ENCODE measurements around the gene DLL3. TPM values are rescaled to one million over a fixed set of nuclear protein-coding genes. Genes with fewer than 3 reads are reported as not detected.

DLL3 gene
- polyA plus RNA-seq, 1 donor from 2014 or later, result 35.5 TPM

- H4K20me1 ChIP-seq (ENCODE audit: insufficient read depth), result no peaks in the 10 kb centered on the region
Measured at GRCh38 chr19:39463403-39463802, 35.3 kb upstream of the DLL3 start.

GRCh38 chr19:39465956-39466747 lies 32.6 kb upstream of the DLL3 start:
- no peaks in the 10 kb centered on the region for H3K27me3 ChIP-seq (ENCODE audit: insufficient read depth, low read depth, low read length)
- no peaks in the 10 kb centered on the region for H3K9me3 ChIP-seq (ENCODE audit: low read length)

More at GRCh38 chr19:39463403-39463802, 35.3 kb upstream of the DLL3 start:
- no peaks in the 10 kb centered on the region for H3K27me3 ChIP-seq (ENCODE audit: insufficient read depth, low read depth, low read length)
- H3K4me3 ChIP-seq (ENCODE audit: low read length), result no peak overlapping the region
- TF ChIP-seq, protein P1, sequence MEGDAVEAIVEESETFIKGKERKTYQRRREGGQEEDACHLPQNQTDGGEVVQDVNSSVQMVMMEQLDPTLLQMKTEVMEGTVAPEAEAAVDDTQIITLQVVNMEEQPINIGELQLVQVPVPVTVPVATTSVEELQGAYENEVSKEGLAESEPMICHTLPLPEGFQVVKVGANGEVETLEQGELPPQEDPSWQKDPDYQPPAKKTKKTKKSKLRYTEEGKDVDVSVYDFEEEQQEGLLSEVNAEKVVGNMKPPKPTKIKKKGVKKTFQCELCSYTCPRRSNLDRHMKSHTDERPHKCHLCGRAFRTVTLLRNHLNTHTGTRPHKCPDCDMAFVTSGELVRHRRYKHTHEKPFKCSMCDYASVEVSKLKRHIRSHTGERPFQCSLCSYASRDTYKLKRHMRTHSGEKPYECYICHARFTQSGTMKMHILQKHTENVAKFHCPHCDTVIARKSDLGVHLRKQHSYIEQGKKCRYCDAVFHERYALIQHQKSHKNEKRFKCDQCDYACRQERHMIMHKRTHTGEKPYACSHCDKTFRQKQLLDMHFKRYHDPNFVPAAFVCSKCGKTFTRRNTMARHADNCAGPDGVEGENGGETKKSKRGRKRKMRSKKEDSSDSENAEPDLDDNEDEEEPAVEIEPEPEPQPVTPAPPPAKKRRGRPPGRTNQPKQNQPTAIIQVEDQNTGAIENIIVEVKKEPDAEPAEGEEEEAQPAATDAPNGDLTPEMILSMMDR (IDR thresholded peaks at IDR 0.05; ENCODE audit: poor library complexity, severe bottlenecking), result no peak
- no peak for TF ChIP-seq TAF1 (IDR thresholded peaks at IDR 0.05; ENCODE audit: low read depth)
- TF ChIP-seq, protein P2, sequence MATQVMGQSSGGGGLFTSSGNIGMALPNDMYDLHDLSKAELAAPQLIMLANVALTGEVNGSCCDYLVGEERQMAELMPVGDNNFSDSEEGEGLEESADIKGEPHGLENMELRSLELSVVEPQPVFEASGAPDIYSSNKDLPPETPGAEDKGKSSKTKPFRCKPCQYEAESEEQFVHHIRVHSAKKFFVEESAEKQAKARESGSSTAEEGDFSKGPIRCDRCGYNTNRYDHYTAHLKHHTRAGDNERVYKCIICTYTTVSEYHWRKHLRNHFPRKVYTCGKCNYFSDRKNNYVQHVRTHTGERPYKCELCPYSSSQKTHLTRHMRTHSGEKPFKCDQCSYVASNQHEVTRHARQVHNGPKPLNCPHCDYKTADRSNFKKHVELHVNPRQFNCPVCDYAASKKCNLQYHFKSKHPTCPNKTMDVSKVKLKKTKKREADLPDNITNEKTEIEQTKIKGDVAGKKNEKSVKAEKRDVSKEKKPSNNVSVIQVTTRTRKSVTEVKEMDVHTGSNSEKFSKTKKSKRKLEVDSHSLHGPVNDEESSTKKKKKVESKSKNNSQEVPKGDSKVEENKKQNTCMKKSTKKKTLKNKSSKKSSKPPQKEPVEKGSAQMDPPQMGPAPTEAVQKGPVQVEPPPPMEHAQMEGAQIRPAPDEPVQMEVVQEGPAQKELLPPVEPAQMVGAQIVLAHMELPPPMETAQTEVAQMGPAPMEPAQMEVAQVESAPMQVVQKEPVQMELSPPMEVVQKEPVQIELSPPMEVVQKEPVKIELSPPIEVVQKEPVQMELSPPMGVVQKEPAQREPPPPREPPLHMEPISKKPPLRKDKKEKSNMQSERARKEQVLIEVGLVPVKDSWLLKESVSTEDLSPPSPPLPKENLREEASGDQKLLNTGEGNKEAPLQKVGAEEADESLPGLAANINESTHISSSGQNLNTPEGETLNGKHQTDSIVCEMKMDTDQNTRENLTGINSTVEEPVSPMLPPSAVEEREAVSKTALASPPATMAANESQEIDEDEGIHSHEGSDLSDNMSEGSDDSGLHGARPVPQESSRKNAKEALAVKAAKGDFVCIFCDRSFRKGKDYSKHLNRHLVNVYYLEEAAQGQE (IDR thresholded peaks at IDR 0.05; ENCODE audit: borderline replicate concordance), result no peak
- TF ChIP-seq SMC3 (conservative IDR thresholded peaks at IDR 0.05; ENCODE audit: poor library complexity), result no peak
- H3K9me3 ChIP-seq (ENCODE audit: low read length), result no peaks in the 10 kb centered on the region
- H3K9ac ChIP-seq (ENCODE audit: low read length), result no peak overlapping the region
- H3F3A ChIP-seq (ENCODE audit: insufficient read depth, low read length, poor library complexity, severe bottlenecking), result no peaks in the 10 kb centered on the region
- H3K79me2 ChIP-seq (replicated peaks; ENCODE audit: insufficient read depth, low read length), result no peaks in the 10 kb centered on the region
- H3K27ac ChIP-seq (ENCODE audit: low read length), result no peak overlapping the region
- H3K36me3 ChIP-seq (ENCODE audit: insufficient read depth, low read length), result peaks cover 8% of the 10 kb centered on the region
- no peaks in the 10 kb centered on the region for H3K9me2 ChIP-seq (ENCODE audit: insufficient read depth, low read length)
- no peak overlapping the region for H2AFZ ChIP-seq (ENCODE audit: low read depth, low read length)
- no peak overlapping the region for H3K4me2 ChIP-seq (ENCODE audit: low read length)

More at GRCh38 chr19:39465956-39466747, 32.6 kb upstream of the DLL3 start:
- H3F3A ChIP-seq (ENCODE audit: insufficient read depth, low read length, poor library complexity, severe bottlenecking), result no peaks in the 10 kb centered on the region
- H3K36me3 ChIP-seq (ENCODE audit: insufficient read depth, low read length), result peaks cover 8% of the 10 kb centered on the region
- H3K9me2 ChIP-seq (ENCODE audit: insufficient read depth, low read length), result no peaks in the 10 kb centered on the region
- H3K9ac ChIP-seq (ENCODE audit: low read length), result no peak overlapping the region
- no peaks in the 10 kb centered on the region for H4K20me1 ChIP-seq (ENCODE audit: insufficient read depth)
- no peak overlapping the region for H3K4me3 ChIP-seq (ENCODE audit: low read length)
- TF ChIP-seq EZH2 (IDR thresholded peaks at IDR 0.05; ENCODE audit: borderline replicate concordance, insufficient read depth, low read length, poor library complexity, severe bottlenecking) (no peak), RAD21 (conservative IDR thresholded peaks at IDR 0.05) (no peak), SMC3 (conservative IDR thresholded peaks at IDR 0.05; ENCODE audit: poor library complexity) (no peak), TAF1 (IDR thresholded peaks at IDR 0.05; ENCODE audit: low read depth) (no peak), POLR2AphosphoS5 (IDR thresholded peaks at IDR 0.05) (no peak)
- TF ChIP-seq, protein P1 (IDR thresholded peaks at IDR 0.05; ENCODE audit: poor library complexity, severe bottlenecking), result no peak
- TF ChIP-seq, protein P2 (IDR thresholded peaks at IDR 0.05; ENCODE audit: borderline replicate concordance), result no peak
- no peaks in the 10 kb centered on the region for H3K79me2 ChIP-seq (replicated peaks; ENCODE audit: insufficient read depth, low read length)
- H3K4me2 ChIP-seq (ENCODE audit: low read length), result no peak overlapping the region
- no peak overlapping the region for H3K27ac ChIP-seq (ENCODE audit: low read length)
- H2AFZ ChIP-seq (ENCODE audit: low read depth, low read length), result no peak overlapping the region
